WI38 (cell line): ENCODE measurements around the gene HECTD2.
"Not testable (repeated sequence)": the region's sequence is repeated elsewhere in the genome, so short reads cannot be mapped to it uniquely, and the experiment has no call there.

Source experiments
- H3K4me3 ChIP-seq: 2 replicates; pipeline ENCODE4 v1.5.1; 2011; ENCODE audit warnings: low read depth, mild to moderate bottlenecking, control low read depth, low read length
- TF ChIP-seq, protein P1 (sequence below): IDR thresholded peaks from 2 replicates; pipeline ENCODE4 v1.5.1; 2012; ENCODE audit warnings: low read depth, mild to moderate bottlenecking, control low read depth, low read length

The HECTD2 gene

DNA sequence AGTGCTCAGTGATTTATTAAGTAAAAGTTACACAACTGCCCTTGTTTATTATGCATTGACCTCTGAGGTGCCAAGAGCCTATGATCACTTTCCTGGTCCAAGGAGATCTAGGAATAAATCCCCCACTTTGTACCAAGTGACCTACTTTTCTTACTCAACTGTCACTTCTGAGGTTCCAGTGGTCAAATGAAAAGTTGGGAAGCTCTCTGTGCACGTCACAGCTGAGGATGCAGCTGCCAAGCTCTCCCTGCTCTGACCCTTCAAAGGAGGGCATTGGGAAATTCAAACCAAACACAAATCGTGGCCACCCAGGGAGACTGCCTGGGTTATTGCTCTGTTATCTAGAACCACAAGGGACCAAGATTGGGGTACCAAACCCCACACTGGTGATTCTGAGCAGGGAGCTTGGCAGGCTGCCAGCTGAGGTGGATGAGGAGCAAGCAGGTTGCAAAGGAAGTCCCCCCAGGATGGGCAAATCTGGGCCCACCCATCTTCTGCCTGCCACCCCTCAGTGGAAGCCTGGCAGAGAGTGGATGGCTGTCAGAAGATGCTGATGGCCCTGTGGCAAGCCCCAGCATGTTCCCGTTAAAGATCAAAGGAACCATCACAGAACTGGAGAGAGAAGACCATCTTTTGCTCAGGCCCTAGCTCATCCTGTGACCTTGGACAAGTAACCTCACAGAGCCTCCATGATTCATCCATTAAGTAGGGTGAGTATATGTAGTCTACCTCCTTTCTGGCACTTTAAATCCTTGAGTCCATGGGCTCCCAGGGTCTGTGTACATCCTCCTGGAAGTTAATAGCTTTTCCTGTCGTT is 116.0 kb downstream of the HECTD2 start:
- H3K4me3 ChIP-seq, result no peak overlapping the region
- TF ChIP-seq, protein P1, sequence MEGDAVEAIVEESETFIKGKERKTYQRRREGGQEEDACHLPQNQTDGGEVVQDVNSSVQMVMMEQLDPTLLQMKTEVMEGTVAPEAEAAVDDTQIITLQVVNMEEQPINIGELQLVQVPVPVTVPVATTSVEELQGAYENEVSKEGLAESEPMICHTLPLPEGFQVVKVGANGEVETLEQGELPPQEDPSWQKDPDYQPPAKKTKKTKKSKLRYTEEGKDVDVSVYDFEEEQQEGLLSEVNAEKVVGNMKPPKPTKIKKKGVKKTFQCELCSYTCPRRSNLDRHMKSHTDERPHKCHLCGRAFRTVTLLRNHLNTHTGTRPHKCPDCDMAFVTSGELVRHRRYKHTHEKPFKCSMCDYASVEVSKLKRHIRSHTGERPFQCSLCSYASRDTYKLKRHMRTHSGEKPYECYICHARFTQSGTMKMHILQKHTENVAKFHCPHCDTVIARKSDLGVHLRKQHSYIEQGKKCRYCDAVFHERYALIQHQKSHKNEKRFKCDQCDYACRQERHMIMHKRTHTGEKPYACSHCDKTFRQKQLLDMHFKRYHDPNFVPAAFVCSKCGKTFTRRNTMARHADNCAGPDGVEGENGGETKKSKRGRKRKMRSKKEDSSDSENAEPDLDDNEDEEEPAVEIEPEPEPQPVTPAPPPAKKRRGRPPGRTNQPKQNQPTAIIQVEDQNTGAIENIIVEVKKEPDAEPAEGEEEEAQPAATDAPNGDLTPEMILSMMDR, result no peak

DNA sequence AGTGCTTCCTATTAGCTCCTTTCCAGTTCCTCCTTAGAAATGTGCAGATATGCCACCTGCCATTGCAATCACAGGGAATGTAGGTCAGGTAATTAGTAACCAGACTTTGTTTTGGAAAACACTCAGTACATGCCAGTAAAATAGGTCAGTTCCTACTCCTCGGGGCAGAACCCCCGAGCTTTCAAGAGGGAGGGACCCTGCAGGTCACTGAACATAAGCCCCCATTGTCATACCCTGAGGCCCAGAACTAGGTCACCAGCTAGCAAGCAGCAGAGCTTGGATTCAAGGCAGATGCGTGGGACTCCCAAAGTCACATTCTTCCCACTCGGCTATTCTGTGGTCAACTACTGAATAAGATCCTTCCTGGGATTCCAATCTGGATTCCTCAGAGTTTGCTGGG is 117.9 kb downstream of the HECTD2 start:
- TF ChIP-seq, protein P1, result no peak
- H3K4me3 ChIP-seq, result no peak overlapping the region

DNA sequence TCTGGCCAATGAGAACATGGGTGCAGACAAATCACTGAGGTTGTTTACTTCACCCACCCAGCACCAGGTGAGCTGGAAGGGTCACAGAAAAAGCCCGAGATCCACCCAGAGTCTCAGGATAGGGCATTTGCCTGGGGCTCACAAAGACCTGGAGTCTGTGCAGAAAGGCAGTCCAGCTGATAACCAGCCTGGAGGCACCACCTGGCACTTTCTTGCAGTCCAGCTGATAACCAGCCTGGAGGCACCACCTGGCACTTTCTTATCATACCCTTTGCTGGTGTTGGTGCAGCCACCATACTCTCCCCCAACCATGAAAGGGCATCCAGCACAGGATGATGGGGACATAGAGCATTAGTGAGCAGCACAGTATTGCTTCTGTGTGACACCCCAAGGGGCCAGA is 118.6 kb downstream of the HECTD2 start:
- TF ChIP-seq, protein P1, result no peak

DNA sequence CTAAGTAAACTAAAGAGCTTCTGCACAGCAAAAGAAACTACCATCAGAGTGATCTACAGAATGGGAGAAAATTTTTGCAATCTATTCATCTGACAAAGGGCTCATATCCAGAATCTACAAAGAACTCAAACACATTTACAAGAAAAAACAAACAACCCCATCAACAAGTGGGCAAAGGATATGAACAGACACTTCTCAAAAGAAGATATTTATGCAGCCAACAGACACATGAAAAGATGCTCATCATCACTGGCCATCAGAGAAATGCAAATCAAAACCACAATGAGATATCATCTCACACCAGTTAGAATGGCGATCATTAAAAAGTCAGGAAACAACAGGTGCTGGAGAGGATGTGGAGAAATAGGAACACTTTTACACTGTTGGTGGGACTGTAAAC is 124.6 kb downstream of the HECTD2 start:
- H3K4me3 ChIP-seq, result not testable (repeated sequence)

More for the DNA sequence above, 118.6 kb downstream of the HECTD2 start:
- no peak overlapping the region for H3K4me3 ChIP-seq

DNA sequence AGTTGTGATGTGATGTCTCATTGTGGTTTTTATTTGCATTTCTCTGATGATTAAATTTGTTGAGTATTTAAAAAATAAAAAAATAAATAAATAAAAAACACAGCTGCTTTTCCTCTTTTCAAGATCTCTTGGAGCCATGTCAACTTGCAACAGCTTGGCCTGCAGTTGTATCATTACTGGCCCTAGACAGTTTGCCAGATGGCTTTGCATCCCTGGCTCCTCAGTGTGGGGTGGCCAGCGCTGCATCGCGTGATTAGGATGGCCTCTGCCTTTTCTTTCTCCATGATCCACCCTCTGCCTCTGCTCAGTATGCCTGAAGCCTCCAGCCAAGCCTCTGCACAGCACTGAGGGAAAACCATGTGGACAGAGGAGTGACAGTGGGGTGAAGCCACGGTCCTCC is 126.0 kb downstream of the HECTD2 start:
- H3K4me3 ChIP-seq, result no peak overlapping the region
- TF ChIP-seq, protein P1, result no peak

DNA sequence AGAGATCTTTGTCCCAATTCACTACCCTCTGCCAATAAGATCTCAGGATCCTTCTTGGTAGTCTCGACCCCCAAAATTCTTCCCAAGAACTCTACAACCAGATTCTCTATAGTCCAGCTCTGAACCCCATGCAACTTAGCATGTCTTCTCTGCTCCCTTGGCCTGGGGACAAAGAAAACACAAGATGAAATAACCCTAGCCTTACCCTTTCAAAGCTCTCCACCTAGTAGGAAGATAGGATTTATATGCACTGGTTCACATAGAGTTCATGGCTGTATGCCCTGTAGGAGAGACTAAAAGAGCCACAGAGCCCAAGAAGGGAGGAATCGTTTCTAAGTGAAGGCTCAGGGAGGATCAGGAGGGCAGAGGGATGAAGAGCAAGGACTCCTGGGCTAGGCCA is 126.6 kb downstream of the HECTD2 start:
- TF ChIP-seq, protein P1, result no peak
- H3K4me3 ChIP-seq, result no peak overlapping the region

DNA sequence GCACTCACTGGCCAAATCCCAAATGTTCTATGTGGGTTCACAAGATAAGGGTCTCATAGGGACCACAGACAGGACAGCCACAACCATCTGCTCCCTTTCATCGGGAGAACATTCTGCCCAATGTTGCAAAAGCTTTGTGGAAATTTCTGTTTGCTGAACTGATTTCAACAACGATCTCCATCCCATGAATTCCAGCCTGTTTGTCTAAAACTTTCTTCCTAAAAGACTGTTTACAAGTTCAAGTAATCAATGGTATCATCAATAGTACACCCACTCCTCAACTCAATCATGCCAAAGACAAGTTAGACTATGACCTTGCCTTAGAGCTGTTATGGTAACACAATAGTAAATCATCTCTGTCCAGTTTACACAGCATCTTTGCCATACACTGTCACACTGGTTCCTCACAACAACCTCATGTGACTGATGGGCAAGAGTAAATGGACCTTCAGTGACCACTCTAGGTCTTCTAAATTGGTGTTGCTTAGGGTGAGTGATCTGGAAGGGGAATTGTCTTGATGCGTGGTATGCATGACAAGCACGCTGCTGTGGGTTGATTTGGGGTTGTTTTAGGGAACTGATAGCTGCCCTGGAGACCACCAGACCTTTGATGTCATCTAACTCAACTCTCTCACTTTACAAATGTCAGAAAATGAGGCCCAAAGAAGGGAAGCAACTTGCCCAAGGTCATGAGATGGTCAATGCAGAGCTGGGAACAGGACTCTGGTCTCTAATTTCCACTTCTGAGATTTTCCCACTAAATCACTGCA is 127.7 kb downstream of the HECTD2 start:
- TF ChIP-seq, protein P1, result no peak
- H3K4me3 ChIP-seq, result no peak overlapping the region
